ENCODE data around the gene LYZL4.
A peak's percentile ranks its signal among the peaks of the same experiment; 100 is the strongest.

Gene LYZL4

GRCh38 chr3:42410370-42411131 lies at the start of gene LYZL4:
TSS of gene LYZL4 (minus strand) at chr3:42410610. CDS start at chr3:42407251, 3,359 bp downstream.
- no peak for DNase-seq (ENCODE audit: low read depth)

GRCh38 chr3:42459151-42459550 lies 48.7 kb upstream of the LYZL4 start:
- DNase-seq (ENCODE audit: low read depth): no peak

- DNase-seq (ENCODE audit: low read depth): no peak
Measured at GRCh38 chr3:42456211-42456610, 45.8 kb upstream of the LYZL4 start.

- no peak for DNase-seq (ENCODE audit: low read depth)
Measured at GRCh38 chr3:42451546-42452230, 41.3 kb upstream of the LYZL4 start.

- no peak for DNase-seq (ENCODE audit: low read depth)
Measured at GRCh38 chr3:42451116-42451515, 40.7 kb upstream of the LYZL4 start.

- DNase-seq (ENCODE audit: low read depth): no peak
Measured at GRCh38 chr3:42450567-42450966, 40.2 kb upstream of the LYZL4 start.

- DNase-seq (ENCODE audit: low read depth): no peak
Measured at GRCh38 chr3:42447481-42447880, 37.1 kb upstream of the LYZL4 start.

- no peak for DNase-seq (ENCODE audit: low read depth)
Measured at GRCh38 chr3:42446111-42447050, 36.0 kb upstream of the LYZL4 start.

- DNase-seq (ENCODE audit: low read depth): peak; percentile 17
Measured at GRCh38 chr3:42443819-42444436, 33.5 kb upstream of the LYZL4 start.

- DNase-seq (ENCODE audit: low read depth): no peak
Measured at GRCh38 chr3:42443292-42443691, 32.9 kb upstream of the LYZL4 start.

- DNase-seq (ENCODE audit: low read depth): no peak
Measured at GRCh38 chr3:42442640-42443039, 32.2 kb upstream of the LYZL4 start.

- DNase-seq (ENCODE audit: low read depth): no peak
Measured at GRCh38 chr3:42441791-42442190, 31.4 kb upstream of the LYZL4 start.

- DNase-seq (ENCODE audit: low read depth): no peak
Measured at GRCh38 chr3:42440924-42441323, 30.5 kb upstream of the LYZL4 start.

GRCh38 chr3:42439261-42440115 lies 29.1 kb upstream of the LYZL4 start:
- DNase-seq (ENCODE audit: low read depth): no peak

- no peak for DNase-seq (ENCODE audit: low read depth)
Measured at GRCh38 chr3:42438758-42439157, 28.3 kb upstream of the LYZL4 start.

GRCh38 chr3:42438193-42438592 lies 27.8 kb upstream of the LYZL4 start:
- DNase-seq (ENCODE audit: low read depth): no peak

GRCh38 chr3:42434777-42435380 lies 24.5 kb upstream of the LYZL4 start:
- DNase-seq (ENCODE audit: low read depth): no peak

- DNase-seq (ENCODE audit: low read depth): no peak
Measured at GRCh38 chr3:42432485-42432884, 22.1 kb upstream of the LYZL4 start.

- DNase-seq (ENCODE audit: low read depth): no peak
Measured at GRCh38 chr3:42430781-42431532, 20.5 kb upstream of the LYZL4 start.

GRCh38 chr3:42428830-42429229 lies 18.4 kb upstream of the LYZL4 start:
- no peak for DNase-seq (ENCODE audit: low read depth)
